ENCODE data around the gene TCTN1.
A peak's percentile ranks its signal among the peaks of the same experiment; 100 is the strongest.
"Not testable (repeated sequence)": the region's sequence is repeated elsewhere in the genome, so short reads cannot be mapped to it uniquely, and the experiment has no call there.

Gene TCTN1

GRCh38 chr12:110613771-110614684 is at the start of gene TCTN1:
Gene TCTN1, plus strand, starts transcription at chr12:110614129. Its CDS starts 54 bp downstream, at chr12:110614183.
- peak; percentile 92 for DNase-seq

DNA sequence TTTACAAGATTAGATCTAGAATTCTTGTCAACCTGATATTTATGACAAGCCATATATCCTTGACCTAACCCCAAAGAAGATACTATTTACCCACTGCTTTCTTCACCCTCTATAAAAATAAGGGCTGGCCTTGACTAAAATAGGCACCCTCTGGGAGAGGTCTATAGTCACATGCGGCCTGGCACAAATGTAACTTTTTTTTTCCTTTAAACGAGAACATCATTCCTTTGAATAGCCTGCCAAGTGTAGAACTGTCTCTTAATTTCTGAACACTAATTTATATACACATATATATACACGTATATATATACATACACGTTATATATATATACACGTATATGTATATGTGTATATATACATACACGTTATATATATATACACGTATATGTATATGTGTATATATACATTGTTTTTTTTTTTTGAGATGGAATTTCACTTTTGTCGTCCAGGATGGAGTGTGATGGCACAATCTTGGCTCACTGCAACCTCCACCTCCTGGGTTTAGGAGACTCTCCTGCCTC is 49.4 kb upstream of the TCTN1 start:
- DNase-seq, result no peak

GRCh38 chr12:110565894-110566871 is 47.7 kb upstream of the TCTN1 start:
- peak; percentile 39 for DNase-seq

GRCh38 chr12:110566993-110567392 is 46.9 kb upstream of the TCTN1 start:
- DNase-seq, result no peak

- DNase-seq, result no peak
Observed at GRCh38 chr12:110568752-110569151, 45.2 kb upstream of the TCTN1 start.

- DNase-seq, result not testable (repeated sequence)
Observed at GRCh38 chr12:110569838-110570237, 44.1 kb upstream of the TCTN1 start.

DNA sequence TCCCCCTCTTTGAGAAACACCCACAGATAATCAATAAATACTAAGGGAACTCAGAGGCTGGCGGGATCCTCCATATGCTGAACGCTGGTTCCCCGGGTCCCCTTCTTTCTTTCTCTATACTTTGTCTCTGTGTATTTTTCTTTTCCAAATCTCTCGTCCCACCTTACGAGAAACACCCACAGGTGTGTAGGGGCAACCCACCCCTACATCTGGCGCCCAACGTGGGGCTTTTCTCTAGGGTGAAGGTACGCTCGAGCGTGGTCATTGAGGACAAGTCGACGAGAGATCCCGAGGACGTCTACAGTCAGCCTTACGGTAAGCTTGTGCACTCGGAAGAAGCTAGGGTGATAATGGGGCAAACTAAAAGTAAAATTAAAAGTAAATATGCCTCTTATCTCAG is 43.1 kb upstream of the TCTN1 start:
- DNase-seq, result not testable (repeated sequence)

GRCh38 chr12:110574044-110574443 is 39.9 kb upstream of the TCTN1 start:
- DNase-seq, result no peak

GRCh38 chr12:110574717-110575230 is 39.2 kb upstream of the TCTN1 start:
- not testable (repeated sequence) for DNase-seq

DNA sequence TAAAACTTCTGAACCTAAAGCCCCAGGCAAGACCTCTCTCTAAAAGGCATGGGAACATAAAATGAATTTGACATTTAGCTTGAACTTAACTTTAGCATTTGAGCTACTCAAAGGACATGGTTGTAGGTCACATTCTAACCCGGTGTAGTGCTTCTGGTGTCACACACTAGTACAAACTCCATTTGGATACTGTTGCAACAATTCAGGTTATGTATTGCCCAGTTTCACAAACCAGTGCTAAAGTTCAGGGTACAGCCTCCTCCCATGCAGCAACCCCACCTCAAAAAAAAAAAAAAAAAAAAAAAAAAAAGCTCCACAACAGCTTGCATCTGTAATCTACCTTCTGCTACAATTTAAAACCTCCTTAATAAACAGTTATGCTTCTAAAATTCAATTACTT is 38.6 kb upstream of the TCTN1 start:
- no peak for DNase-seq

- DNase-seq, result no peak
Observed at GRCh38 chr12:110576504-110576903, 37.4 kb upstream of the TCTN1 start.

DNA sequence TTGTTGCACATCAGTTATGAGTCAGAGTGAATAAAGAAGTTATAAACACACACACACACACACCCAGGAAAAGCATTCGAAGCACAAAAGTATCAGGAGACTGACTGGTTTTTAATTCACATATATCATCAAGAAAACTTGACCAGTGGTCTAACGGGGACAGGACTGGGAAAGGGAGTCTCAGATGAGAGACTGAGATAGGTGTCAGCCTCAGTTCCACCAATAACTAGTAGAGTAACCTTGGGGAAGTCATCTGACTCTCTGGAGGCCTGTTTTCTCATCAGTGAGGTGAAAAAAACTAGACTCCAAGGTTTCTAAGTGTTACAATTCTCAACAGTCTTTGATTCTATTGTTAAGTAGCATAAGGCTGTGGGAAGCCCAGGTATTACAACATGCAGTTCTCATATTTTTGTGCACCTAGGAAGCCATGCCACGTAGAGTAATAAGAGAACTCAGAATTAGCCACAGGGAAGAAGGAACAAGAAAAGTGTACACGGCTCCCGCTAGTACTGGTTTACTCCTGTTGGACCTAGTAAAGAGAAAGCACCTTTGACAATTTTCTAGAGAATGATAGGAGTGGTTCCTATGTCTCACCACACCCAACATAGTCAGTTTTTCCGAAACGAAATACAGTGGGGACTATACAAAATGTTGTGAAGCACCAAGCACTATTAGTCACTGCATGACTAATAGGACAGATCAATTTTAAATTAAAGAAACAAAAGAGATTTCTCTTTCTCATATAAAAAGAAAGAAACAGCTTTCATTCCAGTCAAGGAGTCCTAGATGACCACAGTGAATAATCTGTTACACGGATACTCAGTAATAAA is 35.9 kb upstream of the TCTN1 start:
- peak; percentile 70 for DNase-seq

DNA sequence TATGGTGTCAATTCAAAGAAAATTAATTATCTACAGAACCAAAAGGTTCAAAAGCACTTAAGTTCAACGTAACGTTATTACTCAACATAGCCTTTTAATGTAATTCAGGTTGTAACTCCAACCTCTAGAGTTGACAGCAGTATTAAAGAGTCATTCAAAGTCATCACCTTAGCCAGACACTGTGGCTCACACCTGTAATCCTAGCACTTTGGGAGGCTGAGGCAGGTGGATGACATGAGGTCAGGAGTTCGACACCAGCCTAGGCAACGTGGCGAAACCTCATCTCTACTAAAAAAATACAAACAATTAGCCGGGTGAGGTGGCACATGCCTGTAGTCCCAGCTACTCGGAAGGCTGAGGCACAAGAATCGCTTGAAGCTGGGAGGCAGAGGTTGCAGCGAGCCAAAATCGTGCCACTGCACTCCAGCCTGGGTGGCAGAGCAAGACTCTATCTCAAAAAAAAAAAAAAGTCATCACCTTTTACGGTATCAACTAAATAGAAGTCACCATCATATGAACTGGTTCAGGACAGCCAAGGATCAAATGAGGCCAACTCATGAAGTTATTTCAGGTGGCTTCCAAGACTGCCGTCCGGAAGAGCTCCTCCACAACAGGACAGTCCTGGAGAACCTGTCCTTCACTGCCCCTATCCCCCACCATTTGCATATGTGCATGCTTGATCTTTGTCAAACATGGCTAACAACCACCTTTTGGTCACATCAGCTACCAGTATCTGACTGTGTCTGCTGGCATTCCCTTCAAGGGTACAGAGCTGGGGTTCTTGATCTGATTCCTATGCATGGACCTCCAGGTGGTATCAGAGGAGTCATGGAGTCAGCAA is 35.0 kb upstream of the TCTN1 start:
- no peak for DNase-seq

- no peak for DNase-seq
Observed at GRCh38 chr12:110579535-110580253, 34.2 kb upstream of the TCTN1 start.

- DNase-seq, result no peak
Observed at GRCh38 chr12:110581931-110582275, 32.0 kb upstream of the TCTN1 start.

DNA sequence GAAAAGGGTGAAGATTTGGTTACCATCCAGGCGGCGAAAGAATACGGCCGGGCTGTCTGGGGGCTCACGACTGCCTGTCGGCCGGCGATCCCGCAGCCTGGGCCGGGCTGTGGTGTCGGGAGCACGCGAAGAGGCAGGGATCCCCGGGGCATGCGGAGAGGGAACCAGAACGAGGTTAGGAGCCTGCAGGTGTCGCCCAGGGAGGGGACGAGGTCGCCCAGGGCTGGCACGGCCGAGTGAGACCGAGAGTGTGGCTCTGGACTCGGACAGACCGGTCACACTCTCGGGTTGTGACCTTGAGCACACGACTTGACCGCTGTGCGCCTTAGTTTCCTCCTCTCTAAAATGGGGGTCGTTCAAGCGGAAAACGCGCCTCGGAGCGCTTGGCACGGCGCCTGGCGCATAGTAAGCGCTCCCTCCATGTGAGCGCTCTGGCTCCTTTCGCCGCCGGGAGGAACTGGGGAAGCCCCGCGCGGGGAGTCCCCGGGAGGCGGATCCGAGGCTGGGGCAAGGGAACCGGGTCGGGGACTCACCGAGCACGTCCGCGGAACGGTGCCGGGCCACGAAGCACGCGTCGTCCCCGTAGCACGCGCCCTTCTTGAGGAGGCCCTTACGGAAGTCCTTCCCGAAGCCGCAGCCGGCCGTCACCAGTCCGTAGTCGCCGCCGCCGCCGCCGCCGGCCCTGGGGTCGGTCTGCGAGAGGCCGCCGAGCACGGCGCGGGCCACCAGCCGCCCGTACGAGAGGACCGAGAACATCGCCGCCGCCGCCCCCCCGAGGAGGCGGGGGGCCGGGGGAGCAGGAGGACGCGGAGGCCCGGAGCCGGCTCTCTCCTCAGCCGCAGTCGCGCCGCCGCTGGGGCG is 31.4 kb upstream of the TCTN1 start:
- peak; percentile 16 for DNase-seq

DNA sequence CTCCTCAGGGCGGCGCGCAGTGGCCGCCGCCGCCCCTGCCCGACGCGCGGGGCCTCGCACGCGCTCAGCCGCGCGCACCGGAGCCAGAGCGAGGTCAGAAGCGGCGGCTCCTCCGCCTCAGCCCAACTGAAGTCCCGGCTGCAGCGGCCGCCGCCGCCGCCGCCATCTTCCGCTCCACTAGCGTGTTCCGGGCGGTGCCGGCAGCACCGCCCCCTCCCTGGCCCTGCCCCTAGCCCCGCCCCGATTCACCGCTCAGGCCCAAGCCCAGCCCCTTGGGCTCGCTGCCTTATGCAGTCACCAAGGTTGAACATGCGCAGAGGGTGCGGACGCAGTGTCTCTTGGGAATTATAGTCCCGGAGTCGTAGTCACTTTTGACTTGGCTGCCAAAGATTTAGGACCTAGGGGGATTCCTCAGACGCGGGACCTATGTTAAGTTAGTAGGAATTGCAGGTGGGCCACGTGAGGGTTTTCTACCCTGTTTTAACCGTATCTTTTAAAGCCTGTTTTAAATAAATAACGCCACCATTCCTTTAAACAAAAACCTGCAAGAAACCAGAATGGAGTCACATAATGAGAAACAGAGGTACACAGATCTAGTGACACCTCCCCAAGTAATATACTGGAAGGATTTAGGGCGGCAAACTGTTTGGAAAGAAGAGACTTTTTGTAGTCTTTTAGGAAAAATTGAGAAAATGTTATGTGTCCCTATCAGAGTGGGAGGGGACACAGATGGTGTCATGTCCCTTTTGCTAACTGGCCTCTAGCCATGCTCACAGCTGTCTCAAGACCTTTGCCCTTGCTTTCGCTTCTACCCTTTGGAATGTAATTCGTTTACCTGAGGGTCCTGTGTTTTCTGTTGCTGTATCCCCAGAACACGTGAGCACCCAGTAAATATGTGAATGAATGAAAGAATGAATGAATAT is 30.5 kb upstream of the TCTN1 start, which contains the start of gene PPTC7:
TSS of gene PPTC7 (minus strand) at position 182 of the 923 bp plus-strand sequence. CDS start 287 bp downstream, outside the sequence.
- peak; percentile 85 for DNase-seq

- peak; percentile 32 for DNase-seq
Observed at GRCh38 chr12:110585231-110585799, 28.6 kb upstream of the TCTN1 start.
